DMS53 treated with DMSO at 0.1 percent for 48 hours (cell line): ENCODE results near the gene BAG3.
"Not testable (repeated sequence)": the region's sequence is repeated elsewhere in the genome, so short reads cannot be mapped to it uniquely, and the experiment has no call there.

Experiments used
- DNase-seq: peaks from one replicate; lab custom pipeline; 2025; ENCODE audit not compliant: unreplicated experiment; lab: John Stamatoyannopoulos, UW

BAG3 gene

GRCh38 chr10:119640384-119640783, 10.8 kb upstream of the BAG3 start:
- no peak for DNase-seq

DNA sequence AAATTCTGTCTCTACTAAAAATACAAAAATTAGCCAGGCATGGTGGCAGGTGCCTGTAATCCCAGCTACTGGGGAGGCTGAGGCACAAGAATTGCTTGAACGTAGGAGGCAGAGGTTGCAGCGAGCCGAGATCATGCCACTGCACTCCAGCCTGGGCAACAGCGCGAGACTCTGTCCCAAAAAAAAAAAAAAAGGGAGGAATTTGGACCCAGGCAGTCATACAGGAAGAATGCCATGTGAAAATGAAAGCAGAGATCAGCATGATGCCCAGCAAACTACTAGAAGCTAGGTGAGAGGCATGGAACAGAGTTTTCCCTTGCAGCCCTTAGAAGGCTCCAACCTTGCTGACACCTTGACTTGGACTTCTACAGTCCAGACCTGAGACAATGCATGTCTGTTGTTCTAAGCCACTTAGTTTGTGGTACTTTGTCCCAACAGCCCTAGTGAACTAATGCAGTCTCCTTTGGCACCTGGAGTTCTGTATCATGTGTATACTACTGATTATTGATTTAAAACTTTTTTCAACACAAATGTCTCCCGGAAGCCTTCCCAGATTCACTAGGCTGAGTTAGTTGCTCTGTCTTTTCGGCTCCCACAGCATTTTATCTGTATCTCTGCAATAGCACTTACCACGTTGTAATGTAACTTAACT, 10.2 kb upstream of the BAG3 start:
- DNase-seq, result no peak

GRCh38 chr10:119642556-119643111, 8.5 kb upstream of the BAG3 start:
- no peak for DNase-seq

GRCh38 chr10:119643306-119644204, 7.6 kb upstream of the BAG3 start:
- no peak for DNase-seq

GRCh38 chr10:119644205-119644814, 6.9 kb upstream of the BAG3 start:
- no peak for DNase-seq

DNA sequence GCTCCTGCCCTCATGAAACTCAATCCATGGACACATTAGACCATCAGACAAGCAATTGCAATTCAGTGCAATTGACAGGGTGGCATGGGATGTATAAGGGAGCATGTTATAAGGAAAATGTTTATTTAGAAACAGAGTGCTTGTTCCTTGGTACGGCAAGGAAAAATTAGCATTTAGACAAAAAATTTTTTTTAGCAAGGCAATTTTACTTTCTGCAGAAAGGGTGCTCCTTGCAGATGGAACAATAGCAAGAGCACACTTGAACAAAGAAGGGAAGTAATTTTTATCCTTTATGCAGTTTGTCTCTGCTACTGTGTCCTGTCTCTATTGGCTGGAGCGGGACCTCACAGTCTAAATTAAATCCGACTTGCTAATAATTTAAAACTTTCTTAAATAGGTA, 6.2 kb upstream of the BAG3 start:
- no peak for DNase-seq

DNA sequence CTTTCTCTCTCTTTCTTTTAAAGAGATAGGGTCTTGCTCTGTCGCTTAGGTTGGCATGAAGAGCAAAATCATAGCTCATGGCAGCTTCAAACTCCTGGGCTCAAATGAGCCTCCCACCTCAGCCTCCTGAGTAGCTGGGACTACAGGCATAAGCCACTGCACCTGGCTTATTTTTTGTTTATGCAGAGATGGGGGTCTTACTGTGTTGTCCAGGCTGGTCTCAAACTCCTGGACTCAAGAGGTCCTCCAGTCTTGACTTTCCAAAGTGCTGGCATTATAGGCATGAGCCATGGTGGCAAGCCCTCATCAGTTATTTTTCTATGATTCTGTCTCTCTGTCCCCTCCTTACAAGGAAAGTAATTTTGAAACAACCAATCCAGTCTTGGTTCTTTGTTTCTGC, 1.1 kb upstream of the BAG3 start:
- no peak for DNase-seq

DNA sequence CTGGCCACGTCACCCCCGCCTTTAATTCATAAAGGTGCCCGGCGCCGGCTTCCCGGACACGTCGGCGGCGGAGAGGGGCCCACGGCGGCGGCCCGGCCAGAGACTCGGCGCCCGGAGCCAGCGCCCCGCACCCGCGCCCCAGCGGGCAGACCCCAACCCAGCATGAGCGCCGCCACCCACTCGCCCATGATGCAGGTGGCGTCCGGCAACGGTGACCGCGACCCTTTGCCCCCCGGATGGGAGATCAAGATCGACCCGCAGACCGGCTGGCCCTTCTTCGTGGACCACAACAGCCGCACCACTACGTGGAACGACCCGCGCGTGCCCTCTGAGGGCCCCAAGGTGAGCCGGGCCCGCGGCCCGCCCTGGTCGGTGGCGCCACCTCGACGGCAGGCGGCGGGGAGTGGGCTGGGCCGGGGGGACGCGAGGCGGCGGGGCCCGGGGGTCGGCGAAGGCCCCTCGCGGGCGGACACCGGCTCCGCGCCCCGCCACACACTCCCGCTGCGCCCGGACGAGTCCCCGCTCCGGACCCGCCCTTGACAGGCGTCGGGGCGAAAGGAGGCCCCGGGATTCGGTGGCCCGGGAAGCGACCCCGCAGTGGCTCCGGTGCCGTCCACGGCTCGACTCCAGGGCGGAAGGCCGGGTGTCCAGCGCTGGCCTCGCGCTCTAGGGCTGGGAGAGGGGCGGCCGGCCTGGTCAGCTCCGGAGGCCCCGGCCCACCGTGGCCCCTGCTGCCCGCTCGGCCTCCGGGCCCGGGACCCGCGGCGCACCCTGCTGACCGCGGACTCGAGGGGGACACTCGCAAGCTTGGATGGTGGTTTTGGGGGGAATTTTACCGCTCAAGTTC, 557 bp downstream of the BAG3 start:
- no peak for DNase-seq

- DNase-seq, result peak; percentile 57
These were observed 1.2 kb downstream of the BAG3 start for GRCh38 chr10:119652361-119652730.

- no peak for DNase-seq
These were observed 2.0 kb downstream of the BAG3 start for GRCh38 chr10:119653209-119653608.

GRCh38 chr10:119653916-119654315, 2.7 kb downstream of the BAG3 start:
- no peak for DNase-seq

- peak; percentile 22 for DNase-seq
These were observed 3.4 kb downstream of the BAG3 start for GRCh38 chr10:119654540-119654939.

GRCh38 chr10:119655566-119656001, 4.4 kb downstream of the BAG3 start:
- no peak for DNase-seq

- DNase-seq, result no peak
These were observed 5.6 kb downstream of the BAG3 start for GRCh38 chr10:119656760-119657159.

DNA sequence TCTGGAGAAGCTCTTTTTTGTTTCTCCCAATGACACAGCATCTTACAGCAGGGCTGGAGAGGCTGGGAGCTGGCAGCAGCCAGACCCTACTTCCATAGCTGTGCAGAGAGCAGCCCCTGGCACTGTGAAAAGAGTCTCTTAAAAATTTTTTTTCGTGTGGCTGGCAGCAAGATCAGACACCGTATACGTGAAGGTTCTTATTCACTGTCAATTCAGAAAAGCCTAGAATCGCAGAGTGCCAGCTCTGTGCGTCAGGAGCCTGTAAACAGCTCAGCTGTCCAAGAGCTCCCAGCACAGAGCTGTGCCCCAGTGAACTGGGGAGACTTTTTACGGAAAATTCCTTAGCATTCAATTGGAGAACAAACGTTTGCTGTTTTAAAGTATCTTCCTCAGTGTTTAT, 6.5 kb downstream of the BAG3 start:
- DNase-seq, result no peak

DNA sequence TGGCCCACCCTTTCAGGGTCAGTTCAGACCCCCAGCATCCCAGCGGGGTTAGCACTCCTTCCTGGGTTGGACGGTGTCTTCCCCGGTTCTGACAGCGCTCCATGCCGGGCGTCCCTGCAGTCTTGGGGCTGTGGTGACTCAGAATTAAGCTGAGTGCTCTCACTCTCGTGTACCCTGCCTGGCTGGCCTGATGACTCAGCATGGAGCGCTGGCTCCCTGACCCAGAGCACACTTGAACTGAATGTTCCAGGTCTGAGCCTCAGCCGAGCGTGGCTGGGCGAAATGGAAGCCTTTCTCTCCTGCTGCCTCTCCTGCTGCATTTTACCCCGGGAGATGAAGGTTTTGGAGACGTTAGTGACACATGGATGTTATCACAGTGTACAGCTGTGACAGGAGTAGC, 7.1 kb downstream of the BAG3 start:
- peak; percentile 80 for DNase-seq

DNA sequence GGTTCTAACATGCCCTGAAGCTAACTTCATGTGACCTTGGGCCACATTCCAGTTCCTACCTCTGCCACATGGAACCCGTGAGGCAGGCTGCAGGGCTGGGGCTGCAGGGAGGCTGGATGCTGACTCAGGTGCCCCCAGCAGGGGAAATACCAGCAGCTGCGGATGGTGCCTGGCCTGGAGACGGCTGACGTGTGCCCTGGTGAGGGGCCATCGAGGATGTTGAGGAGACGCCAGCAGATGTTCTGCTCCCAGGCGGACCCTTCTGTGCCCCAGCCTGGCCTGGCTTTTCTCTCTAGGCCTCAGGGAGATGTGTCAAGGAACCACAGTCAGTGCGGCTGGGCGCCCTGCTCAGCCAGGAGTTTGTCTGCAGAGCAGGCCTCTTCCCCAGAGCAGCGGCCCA, 8.8 kb downstream of the BAG3 start:
- no peak for DNase-seq

GRCh38 chr10:119662076-119662605, 11.0 kb downstream of the BAG3 start:
- not testable (repeated sequence) for DNase-seq

GRCh38 chr10:119663866-119664698, 12.9 kb downstream of the BAG3 start:
- no peak for DNase-seq
